T-helper 1 cell treated with Interleukin-12 subunit alpha and Interleukin-12 subunit beta and Interleukin-4 antibody, amounts not matched to agents 30 ng/mL and 1 ng/mL, for 36 hours (primary cell): ENCODE measurements around the gene GUCD1. TPM values are rescaled to one million over a fixed set of nuclear protein-coding genes. Genes with fewer than 3 reads are reported as not detected.
"Not testable (repeated sequence)": the region's sequence is repeated elsewhere in the genome, so short reads cannot be mapped to it uniquely, and the experiment has no call there.

Experiments
- intact Hi-C: fragments of 100-400 bp; cut with micrococcal nuclease; formaldehyde crosslinking; loops from one replicate; pipeline ENCODE4 v1.15.1; 2024
- total RNA-seq: library from RNA; stranded (reverse); gene quantifications from 2 replicates; pipeline ENCODE4 v1.2.3, GENCODE V29; 2022

GUCD1 gene
- total RNA-seq, 1 donor from 2014 or later: 128 TPM

DNA sequence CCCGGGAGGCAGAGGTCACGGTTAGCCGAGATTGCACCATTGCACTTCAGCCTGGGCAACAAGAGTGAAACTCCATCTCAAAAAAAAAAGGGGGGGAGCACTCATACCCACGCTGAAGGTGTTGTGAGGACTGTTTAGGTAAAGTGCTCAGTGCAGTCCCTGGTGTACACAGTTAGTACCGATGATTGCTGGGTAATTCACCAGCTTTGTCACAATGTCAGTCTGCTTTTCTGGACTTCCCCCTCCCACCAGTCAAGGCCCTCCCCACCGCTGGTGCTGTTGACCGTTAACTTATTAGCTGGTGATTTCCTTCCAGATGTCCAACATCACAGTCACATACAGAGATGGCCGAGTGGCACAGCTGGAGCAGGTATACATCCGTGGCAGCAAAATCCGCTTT lies 12.7 kb upstream of the GUCD1 start:
- intact Hi-C loops: no loop called here

DNA sequence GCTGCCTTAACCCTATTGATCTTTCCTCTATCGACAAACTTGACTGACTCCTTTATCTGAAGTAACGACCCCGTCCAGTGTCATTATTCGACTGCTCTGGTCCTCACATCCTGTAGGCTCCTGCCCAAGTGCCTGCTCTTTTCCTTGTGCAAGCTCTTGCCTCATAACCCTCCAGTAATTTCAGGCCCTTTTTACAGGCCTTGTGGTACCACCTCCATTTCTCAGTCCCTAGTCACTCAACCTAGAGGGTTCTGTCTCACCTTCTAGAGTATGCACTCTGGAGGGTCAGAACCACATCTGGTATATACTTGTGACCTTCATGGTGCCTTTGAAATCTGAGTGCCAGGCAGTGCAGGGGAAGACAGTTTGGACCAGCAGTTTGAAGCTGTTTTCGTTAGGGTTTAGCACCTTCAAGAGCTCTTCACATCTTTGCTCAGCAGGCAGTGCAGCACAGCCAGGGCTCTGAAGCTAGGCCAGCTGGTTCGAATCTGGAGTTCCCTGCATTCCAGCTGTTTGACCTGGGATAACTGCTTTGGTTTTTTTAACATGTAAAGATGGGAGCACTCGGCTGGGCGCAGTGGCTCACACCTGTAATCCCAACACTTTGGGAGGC lies 12.1 kb upstream of the GUCD1 start:
- intact Hi-C loops: no loop called here

DNA sequence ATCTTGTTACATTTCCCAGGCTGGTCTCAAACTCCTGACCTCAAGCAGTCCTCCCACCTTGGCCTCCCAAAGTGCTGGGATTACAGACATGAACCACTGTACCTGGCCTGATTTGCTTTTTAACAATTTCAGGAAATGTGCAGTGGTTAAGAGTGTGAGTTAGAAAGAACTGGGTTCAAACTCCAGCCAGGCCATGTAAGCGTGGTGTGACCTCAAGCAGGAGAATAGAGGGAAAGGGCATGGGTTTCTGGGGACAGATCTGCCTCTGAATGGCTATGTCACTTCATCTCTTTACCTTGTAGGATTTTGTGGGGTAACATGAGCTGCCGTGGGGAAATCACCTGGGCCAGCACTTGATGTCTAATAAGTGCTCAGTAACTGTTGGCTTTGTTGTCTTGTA lies 10.1 kb upstream of the GUCD1 start:
- intact Hi-C loops: no loop called here

DNA sequence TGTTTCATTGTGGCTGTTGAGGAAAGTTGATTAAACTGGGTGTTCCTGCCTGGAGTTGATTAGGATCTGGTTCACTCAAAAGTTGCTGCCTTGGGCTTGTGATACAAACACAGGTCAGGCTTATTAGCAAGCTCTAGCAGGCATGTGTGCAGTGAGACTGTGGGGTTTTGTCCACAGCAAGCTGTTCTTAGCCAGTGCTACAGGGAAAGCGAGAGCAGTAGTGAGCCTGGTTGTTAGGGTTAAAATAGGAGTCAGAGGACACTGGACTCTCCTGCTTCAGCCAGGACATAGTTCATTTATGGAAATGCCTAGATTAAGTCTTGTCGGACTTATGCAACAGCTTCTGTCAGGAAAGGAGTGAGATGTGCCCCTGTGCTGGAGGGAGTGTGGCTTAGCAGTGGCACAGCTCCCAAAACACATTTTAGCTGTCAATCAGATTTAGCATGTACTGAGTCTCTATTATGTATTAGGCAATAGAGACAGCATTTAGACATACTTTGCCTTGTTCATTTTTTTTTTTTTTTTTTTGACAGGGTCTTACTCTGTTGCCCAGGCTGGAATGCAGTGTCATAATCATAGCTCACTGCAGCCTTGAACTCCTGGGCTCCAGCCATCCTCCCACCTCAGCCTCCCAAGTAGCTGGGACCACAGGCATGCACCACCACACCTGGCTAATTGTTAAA lies 9.6 kb upstream of the GUCD1 start:
- intact Hi-C loops: no loop called here

DNA sequence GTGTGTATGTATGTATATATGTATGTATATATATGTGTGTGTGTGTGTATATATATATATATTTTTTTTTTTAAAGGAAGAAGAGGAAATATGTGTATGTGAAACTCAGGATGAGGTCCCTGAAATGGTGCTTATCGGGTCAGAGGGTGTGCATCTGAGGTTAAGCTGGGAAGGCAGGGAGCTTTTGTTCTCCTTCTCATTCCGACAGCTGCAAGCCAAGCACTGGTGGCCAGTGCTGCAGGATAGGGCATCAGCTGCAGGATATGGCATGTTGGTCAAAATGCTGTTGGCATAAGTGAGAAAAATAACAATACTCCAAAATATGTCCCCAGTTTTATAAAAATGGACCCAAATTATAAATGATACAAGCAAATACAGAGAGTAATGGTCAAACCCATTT lies 8.3 kb upstream of the GUCD1 start:
- intact Hi-C loops: no loop called here

DNA sequence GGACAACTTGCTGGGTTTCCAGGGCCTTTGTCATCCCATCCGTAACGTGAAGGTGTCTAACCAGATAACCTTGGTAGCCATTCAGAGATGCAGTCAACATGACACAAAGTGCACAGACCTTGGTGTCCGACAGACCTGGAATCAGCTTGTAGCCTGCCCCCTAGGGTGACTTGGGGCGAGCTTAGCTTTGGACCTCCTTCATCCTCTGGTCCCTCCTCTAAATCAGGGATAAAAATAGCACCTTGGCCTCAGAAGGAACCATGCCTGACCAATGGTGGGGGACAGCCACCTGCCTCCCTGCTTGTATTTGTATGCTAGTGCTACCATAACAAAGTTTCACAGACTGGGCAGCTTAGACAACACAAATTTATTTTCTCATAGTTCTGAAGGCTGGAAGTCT lies 4.5 kb upstream of the GUCD1 start:
- intact Hi-C loops: loop anchor here (1.0 to 5.0 kb wide), 4 partner anchors 11 to 792 kb away; partner anchors contain the start of genes CHCHD10, SGSM1 and SLC2A11

DNA sequence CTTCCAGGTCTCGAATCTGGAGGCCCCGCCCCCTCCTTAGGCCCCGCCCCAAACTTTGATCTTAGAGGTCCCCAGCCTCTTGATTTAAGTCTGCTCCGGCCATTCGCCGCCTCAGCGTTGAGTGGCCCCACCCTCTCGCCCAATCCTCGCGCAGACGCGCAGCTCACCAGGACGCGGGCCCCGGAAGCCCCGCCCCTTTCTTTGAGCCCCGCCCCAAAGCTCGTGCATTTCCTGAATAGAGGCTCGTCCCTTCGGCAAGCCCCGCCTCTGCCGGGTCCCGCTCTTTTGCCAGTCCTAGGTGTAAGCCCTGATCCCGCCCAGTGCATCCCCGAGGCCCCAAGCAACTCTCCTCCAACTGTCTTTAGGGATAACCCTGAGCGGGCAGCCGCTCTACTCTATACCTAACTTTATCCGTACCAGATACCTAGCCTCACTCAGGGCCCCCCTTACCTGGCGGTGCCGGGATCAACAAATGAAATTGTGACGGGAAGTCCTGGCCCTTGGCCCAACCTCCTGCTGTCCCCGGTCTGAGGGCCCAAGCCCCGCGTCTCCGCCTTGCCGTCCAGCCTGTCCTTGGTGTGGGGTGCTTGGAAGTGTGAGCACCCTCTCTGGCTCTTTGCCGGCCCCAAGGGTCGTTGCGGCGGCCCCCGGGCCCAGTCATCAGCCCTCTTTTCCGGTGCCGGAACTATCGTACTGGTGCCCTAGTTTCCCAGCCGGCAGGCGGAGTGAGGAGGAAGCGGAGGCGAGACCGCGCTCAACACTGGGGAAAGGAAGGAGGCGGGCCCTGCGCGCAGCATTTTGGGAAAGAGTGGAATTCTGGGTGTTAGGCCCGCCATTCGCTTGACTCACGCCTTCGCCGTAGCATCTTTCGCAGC lies 464 bp upstream of the GUCD1 start, which contains the start of gene SNRPD3:
TSS of gene SNRPD3 (plus strand) at position 835 of the 875 bp plus-strand sequence. CDS start 1,676 bp downstream, outside the sequence.
- intact Hi-C loops: loop anchor here (1.0 to 5.0 kb wide), 13 partner anchors 30 to 788 kb away; partner anchors contain the start of genes CHCHD10, LRRC75B, MIF and SGSM1

GRCh38 chr22:24553597-24554312 lies 1.2 kb downstream of the GUCD1 start:
- intact Hi-C loops: loop anchor here (2.0 kb wide), 7 partner anchors 39 to 767 kb away; partner anchors contain the start of genes LRRC75B, MIF and SMARCB1

- intact Hi-C loops: not testable (repeated sequence)
These were observed 2.2 kb downstream of the GUCD1 start for GRCh38 chr22:24552503-24553286.

GRCh38 chr22:24550902-24551435 lies 4.0 kb downstream of the GUCD1 start:
- intact Hi-C loops: no loop called here

- intact Hi-C loops: no loop called here
These were observed 4.7 kb downstream of the GUCD1 start for GRCh38 chr22:24550028-24550901.

- intact Hi-C loops: loop anchor here (1.0 kb wide), 1 partner anchor 10 kb away; no protein-coding TSS in a partner anchor
These were observed 6.1 kb downstream of the GUCD1 start for GRCh38 chr22:24548812-24549211.

- intact Hi-C loops: no loop called here
These were observed 11.2 kb downstream of the GUCD1 start for GRCh38 chr22:24543679-24544243.

GRCh38 chr22:24543185-24543601 lies 11.7 kb downstream of the GUCD1 start:
- intact Hi-C loops: no loop called here

- intact Hi-C loops: no loop called here
These were observed 12.3 kb downstream of the GUCD1 start for GRCh38 chr22:24542641-24543040.

DNA sequence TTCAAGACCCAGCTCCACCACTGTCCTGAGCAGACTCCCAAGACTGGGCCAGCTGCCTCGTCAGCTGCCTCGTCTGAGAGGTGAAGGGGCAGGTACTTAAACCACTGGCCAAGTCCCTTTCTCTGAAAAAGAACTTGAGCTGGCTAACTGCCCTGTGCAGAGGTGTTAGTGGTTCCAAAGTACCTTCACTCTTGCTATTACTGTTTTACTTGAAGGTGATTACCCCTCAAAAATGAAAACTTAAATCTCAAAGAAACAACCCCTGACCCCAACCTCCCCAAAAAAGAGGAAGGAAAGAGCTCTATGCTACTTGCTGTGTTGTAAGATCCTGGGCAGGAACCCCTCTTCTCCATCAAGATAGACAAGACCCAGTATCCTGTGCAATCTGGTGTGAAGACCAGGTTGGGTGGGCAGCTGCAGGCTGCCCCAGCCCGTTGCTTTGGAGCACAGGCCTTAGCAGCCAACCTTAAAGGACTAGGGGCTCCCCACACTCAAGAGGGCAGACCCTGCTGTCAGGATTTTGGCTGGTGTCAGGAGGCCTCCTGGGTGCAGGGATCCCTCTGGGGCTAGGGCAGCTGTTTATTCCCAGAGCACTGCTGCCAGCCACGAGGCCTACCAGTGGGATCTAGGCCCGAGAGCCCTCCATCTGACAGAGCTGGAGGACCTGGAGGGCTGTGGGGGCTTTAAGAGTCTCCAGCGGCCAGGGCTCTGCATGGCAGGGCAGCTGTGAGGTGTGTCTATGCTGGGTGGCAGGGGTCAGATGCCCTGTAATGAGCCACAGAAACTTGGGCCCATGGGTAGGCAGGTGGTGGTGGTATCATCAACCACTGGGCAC lies 13.0 kb downstream of the GUCD1 start:
- intact Hi-C loops: no loop called here

DNA sequence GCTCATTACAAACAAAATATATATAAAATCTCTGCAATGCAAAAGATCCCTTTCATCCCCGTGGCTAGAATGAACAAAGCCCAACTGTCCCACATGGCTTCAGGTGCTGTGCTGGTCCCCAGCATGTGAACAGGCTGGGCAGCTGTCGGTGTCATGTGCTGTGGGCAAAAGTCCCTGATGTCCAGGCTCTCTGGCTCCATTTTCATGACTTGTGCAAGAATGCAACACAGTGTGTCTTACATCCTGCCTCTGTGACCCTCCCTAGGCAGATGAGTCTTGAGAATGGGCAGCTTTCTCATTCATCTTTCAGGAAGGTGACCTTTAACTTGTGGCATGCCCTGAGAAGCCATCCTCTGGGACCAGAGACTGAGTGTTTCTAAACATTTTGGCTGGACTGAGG lies 14.5 kb downstream of the GUCD1 start:
- intact Hi-C loops: no loop called here

DNA sequence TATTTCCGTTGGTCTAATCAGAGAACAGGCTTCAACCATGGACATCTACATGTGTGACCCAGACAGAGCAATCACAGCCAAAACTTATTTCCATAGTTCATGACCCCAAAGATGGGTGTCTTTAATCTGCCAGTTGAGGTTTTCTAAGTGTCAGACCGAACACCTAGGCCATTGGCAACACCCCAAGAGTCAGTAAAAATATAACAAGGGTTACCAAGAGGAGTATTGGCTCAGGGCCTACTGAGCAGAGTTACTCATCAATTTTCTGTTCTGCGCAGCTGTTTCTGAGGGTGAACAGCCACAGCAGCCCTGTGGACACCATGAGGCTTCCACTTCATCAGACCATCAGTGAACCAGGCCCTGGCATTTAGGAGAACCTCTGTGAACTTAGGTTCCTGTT lies 18.8 kb downstream of the GUCD1 start:
- intact Hi-C loops: no loop called here
